ENCODE measurements around the gene RAB1A.
A peak's percentile ranks its signal among the peaks of the same experiment; 100 is the strongest.

Gene RAB1A

DNA sequence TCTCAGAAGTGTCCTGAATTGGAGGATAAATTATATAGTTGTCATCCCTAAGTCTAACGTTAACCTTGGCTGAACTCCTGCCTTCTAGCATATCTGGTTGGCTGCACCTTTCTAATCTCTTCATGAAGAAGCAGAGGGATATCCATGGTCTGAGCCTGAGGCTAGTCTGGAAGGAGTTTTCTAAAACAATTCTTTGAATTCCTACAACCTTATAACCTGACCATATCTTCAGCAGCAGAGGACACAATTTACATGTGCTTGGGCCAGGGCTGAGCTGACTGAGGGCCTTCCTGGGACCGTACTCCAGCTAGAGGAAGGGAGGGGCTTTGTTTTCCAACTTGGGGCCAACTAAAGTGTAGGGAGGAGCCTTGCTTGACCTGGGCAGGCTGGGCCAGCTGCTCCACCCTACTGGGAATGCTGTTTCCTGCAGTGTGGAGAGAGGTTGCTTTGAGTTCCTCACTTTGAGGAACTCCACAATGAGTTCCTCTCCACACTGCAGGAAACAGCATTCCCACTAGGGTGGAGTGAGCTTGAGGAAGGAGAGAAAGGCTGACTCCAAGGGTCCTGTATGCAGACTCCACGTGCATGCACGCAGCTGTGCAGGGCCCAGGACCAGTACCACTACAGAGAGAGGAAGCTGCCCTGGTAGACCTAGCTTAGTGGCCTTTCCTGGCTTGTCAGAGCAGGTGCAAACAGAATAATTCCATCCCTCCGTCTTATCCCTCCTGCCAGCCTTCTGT, 54.1 kb downstream of the RAB1A start:
- no peak for ATAC-seq (replicated peaks; ENCODE audit: extremely low read depth, poor library complexity, severe bottlenecking)
- Mint-ChIP-seq H3K4me1 (peaks cover 2% of the 10 kb centered on the region), H3K36me3 (ENCODE audit: insufficient read depth) (peaks cover 37% of the 10 kb centered on the region), H3K9me3 (no peaks in the 10 kb centered on the region), H3K4me3 (no peak overlapping the region), H3K27ac (ENCODE audit: low read depth) (no peak overlapping the region), H3K27me3 (no peaks in the 10 kb centered on the region)
- no peak for DNase-seq (ENCODE audit: low spot score in 2 of 2)

DNA sequence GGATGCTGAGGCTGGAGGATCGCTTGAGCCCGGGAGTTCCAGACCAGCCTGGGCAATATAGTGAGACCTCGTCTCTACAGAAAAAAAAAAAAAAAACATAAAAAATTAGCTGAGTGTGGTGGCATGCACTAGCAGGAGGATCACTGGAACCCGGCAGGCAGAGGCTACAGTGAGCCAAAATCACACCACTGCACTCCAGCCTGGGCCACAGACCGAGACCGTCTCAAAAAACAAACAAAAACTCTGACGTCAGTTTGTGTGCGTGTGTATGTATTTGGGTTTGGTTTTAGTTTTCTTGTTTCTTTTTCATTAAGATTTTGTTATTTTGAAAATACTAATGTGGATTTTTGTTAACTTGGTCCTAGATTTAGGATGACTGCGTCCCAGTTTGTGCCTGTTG, 54.7 kb downstream of the RAB1A start:
- Mint-ChIP-seq H3K36me3 (ENCODE audit: insufficient read depth) (peaks cover 38% of the 10 kb centered on the region), H3K9me3 (no peaks in the 10 kb centered on the region), H3K27me3 (no peaks in the 10 kb centered on the region), H3K4me3 (no peak overlapping the region), H3K27ac (ENCODE audit: low read depth) (no peak overlapping the region), H3K4me1 (peaks cover 7% of the 10 kb centered on the region)
- ATAC-seq (replicated peaks; ENCODE audit: extremely low read depth, poor library complexity, severe bottlenecking) (no peak), DNase-seq (ENCODE audit: low spot score in 2 of 2) (no peak)

DNA sequence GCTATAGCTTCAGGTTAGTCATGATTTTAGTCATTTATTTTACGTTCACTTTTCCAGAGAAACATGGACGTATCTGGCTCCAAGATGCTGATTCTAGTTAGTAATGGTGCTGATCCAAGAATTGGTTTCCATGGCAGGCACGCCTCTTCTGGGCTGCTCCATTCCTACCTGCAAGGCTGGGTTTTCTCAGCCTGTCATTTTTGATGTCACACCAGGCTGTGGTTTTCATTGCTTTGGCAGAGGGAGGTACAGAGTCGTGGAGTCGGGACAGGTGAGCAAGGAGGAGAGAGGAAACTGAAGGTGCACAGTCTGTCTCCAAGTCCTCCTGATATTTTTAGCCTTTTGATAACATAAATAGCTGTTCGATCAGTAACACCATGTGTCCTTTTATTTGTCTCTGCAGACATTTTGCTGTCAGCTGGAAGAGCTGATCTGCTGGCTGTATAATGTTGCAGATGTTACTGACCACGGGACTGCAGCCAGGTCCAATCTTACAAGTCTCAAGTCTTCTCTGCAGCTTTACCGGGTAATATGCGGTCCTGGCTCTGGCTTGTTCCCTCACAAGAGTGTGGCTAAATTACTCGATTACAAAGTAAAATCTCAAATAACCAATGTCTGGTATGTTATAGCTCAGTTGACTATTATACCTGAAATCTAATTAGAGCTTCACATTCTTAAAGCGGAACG, 55.9 kb downstream of the RAB1A start:
- Mint-ChIP-seq H3K9me3 (no peaks in the 10 kb centered on the region), H3K36me3 (ENCODE audit: insufficient read depth) (peaks cover 34% of the 10 kb centered on the region), H3K27ac (ENCODE audit: low read depth) (peak overlapping the region; percentile 19), H3K27me3 (no peaks in the 10 kb centered on the region), H3K4me1 (peaks cover 7% of the 10 kb centered on the region), H3K4me3 (no peak overlapping the region)
- ATAC-seq (replicated peaks; ENCODE audit: extremely low read depth, poor library complexity, severe bottlenecking) (no peak), DNase-seq (ENCODE audit: low spot score in 2 of 2) (no peak)

DNA sequence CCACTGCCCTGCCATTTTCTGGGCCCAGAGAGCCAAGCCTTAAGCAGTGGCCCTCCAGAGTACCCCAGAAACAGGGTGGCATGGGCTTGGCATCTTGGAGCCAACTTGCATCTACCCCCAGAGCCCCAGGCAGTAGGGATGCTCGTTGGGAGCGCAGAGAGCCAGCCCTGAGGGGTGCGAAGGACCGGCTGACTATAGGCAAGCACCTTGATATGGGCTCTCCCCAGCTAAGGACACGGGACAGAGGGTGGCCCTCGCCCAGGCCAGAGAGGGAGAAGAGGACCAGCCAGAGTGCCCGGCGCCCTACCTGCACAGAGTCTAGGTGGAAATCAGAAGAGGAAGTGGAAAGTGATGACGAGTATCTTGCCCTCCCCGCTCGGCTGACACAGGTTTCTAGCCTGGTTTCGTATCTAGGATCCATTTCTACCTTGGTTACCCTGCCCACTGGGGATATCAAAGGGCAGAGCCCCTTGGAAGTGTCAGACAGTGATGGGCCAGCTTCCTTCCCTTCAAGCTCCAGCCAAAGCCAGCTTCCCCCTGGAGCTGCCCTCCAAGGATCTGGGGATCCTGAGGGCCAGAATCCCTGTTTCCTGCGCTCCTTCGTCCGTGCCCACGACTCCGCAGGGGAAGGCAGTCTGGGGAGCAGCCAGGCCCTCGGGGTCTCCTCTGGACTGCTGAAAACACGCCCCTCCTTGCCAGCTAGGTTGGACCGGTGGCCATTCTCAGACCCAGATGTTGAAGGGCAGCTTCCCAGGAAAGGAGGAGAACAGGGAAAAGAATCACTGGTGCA, 57.5 kb downstream of the RAB1A start:
- ATAC-seq (replicated peaks; ENCODE audit: extremely low read depth, poor library complexity, severe bottlenecking) (no peak), DNase-seq (ENCODE audit: low spot score in 2 of 2) (no peak)
- H3K4me3 Mint-ChIP-seq = no peak overlapping the region
- no peaks in the 10 kb centered on the region for H3K9me3 Mint-ChIP-seq
- H3K36me3 Mint-ChIP-seq (ENCODE audit: insufficient read depth) = peaks cover 34% of the 10 kb centered on the region
- peaks cover 19% of the 10 kb centered on the region for H3K4me1 Mint-ChIP-seq
- H3K27ac Mint-ChIP-seq (ENCODE audit: low read depth) = peak overlapping the region; percentile 55
- H3K27me3 Mint-ChIP-seq = no peaks in the 10 kb centered on the region

DNA sequence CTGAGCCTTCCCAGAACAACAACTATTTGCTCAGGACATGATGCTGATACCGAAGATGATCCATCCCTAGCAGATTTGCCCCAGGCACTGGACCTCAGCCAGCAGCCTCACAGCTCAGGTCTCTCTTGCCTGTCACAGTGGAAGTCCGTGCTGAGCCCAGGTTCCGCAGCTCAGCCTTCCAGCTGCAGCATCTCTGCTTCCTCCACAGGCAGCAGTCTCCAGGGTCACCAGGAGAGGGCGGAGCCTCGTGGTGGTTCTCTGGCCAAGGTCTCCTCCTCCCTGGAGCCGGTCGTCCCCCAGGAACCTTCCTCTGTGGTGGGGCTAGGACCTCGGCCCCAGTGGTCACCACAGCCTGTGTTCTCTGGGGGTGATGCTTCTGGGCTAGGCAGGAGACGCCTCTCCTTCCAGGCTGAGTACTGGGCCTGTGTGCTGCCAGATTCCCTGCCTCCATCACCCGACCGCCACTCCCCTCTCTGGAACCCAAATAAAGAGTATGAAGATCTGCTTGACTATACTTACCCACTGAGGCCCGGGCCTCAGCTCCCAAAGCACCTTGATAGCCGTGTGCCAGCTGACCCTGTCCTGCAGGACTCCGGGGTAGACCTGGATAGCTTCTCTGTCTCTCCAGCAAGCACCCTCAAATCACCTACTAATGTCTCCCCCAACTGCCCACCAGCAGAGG, 58.3 kb downstream of the RAB1A start:
- no peak overlapping the region for H3K4me3 Mint-ChIP-seq
- H3K27ac Mint-ChIP-seq (ENCODE audit: low read depth) = no peak overlapping the region
- ATAC-seq (replicated peaks; ENCODE audit: extremely low read depth, poor library complexity, severe bottlenecking) = peak; percentile 28
- H3K36me3 Mint-ChIP-seq (ENCODE audit: insufficient read depth) = peaks cover 34% of the 10 kb centered on the region
- H3K27me3 Mint-ChIP-seq = no peaks in the 10 kb centered on the region
- H3K9me3 Mint-ChIP-seq = no peaks in the 10 kb centered on the region
- H3K4me1 Mint-ChIP-seq = peaks cover 22% of the 10 kb centered on the region
- DNase-seq (ENCODE audit: low spot score in 2 of 2) = no peak

DNA sequence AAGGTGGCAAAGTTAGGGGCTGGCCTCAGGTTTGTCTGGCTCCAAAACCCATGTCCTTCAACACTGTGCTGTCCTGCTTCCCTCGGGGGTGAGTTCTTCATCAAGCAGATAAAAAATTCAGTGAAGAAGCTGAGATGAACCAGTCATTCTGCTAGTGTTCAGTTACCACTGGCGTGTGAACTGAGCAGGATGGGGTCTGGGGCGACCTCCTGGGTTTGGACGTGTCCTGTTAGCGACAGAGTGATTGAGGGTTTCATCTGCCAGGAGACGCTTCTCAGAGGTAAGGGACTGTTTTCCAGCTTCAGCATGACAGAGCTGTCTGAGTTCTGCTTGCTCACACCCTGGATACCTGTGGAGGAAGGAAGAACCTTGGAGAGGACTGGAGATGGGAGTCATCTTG, 59.0 kb downstream of the RAB1A start:
- Mint-ChIP-seq H3K27me3 (no peaks in the 10 kb centered on the region), H3K4me3 (no peak overlapping the region), H3K9me3 (no peaks in the 10 kb centered on the region), H3K27ac (ENCODE audit: low read depth) (peak overlapping the region; percentile 80), H3K4me1 (peaks cover 22% of the 10 kb centered on the region), H3K36me3 (ENCODE audit: insufficient read depth) (peaks cover 33% of the 10 kb centered on the region)
- DNase-seq (ENCODE audit: low spot score in 2 of 2) (no peak), ATAC-seq (replicated peaks; ENCODE audit: extremely low read depth, poor library complexity, severe bottlenecking) (no peak)

DNA sequence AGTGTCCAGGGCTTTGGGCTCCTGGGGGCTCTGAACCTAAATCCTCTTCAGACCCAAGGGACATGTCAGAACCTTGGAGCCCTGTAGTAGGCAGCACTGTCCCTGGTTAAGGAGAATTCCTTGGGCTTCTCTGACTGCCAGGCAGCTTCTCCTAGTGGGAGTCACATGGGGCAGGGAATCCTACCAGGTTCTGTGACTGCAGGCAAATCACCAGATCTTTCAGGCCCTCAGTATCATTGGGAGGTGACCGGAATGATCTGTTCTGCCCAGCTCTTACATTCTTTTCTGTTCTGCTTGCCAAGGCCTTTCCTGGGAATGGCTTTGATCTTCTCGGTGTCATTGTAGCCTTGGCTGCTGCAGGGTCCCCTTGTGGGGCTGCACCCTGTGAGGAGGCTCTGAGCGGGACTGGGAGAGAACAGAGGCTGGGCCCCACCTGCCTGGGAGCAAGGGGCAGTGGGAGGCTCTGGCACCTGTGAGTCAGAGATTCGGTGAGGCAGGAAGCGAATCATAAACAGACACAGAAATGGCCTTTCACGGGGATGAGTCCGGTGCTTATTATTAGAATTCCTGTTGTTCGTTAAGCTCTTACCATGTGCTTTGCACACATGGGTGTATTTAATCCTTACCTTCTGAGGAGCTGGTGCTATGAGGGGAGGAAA, 59.6 kb downstream of the RAB1A start:
- Mint-ChIP-seq H3K9me3 (no peaks in the 10 kb centered on the region), H3K27me3 (no peaks in the 10 kb centered on the region), H3K36me3 (ENCODE audit: insufficient read depth) (peaks cover 31% of the 10 kb centered on the region), H3K27ac (ENCODE audit: low read depth) (peak overlapping the region; percentile 80), H3K4me3 (no peak overlapping the region), H3K4me1 (peaks cover 22% of the 10 kb centered on the region)
- ATAC-seq (replicated peaks; ENCODE audit: extremely low read depth, poor library complexity, severe bottlenecking) = no peak
- DNase-seq (ENCODE audit: low spot score in 2 of 2) = no peak

DNA sequence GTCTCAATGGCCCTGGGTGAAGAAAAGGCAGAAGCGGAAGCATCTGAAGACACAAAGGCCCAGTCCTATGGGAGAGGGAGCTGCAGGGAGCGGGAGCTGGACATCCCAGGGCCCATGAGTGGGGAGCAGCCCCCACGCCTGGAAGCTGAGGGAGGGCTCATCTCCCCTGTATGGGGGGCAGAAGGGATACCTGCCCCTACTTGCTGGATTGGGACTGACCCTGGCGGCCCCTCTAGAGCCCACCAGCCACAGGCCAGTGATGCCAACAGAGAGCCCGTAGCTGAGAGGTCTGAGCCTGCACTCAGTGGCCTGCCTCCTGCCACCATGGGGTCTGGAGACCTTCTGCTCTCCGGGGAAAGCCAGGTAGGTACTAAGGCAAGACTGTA, 60.5 kb downstream of the RAB1A start:
- Mint-ChIP-seq H3K4me1 (peaks cover 28% of the 10 kb centered on the region), H3K27ac (ENCODE audit: low read depth) (peak overlapping the region; percentile 80), H3K9me3 (no peaks in the 10 kb centered on the region), H3K36me3 (ENCODE audit: insufficient read depth) (peaks cover 28% of the 10 kb centered on the region), H3K27me3 (no peaks in the 10 kb centered on the region), H3K4me3 (no peak overlapping the region)
- ATAC-seq (replicated peaks; ENCODE audit: extremely low read depth, poor library complexity, severe bottlenecking) = no peak
- DNase-seq (ENCODE audit: low spot score in 2 of 2) = no peak

DNA sequence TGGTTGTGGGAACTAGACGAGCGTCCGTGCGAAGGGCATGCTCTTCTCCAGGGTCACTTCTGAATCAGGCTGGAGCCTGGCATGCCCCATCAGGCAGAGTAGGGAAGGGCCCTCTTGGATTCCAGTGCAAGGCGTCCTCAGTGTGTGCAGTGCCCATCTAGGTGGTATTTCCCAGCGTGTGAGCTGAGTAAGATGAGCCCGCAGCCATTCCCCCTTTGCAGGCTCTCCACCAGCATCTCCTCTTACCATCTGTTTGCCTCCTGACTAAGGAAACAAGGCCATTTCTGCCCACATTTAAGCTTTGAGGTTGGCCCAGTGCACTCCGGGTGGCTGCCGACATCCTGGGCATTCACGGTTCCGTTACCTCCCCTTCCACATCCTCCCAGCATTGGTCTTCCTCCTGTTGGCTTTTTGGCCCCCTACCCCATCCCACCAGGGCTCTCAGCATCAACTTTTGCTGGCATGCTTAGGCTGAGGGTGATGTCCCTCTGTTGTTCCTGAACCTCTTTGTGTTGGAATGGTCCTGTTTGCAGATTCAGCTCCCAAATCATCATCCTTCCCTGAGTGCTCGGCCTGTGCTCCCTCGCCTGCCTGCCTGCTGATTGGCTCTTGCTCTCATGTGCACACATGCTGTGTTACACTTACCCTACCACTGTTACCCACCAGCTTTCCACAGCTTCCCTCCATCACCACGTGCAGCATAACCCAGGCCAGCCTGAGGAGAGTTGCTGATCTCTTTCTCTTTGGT, 61.9 kb downstream of the RAB1A start:
- peak overlapping the region; percentile 22 for H3K27ac Mint-ChIP-seq (ENCODE audit: low read depth)
- H3K9me3 Mint-ChIP-seq = no peaks in the 10 kb centered on the region
- DNase-seq (ENCODE audit: low spot score in 2 of 2) = no peak
- H3K27me3 Mint-ChIP-seq = no peaks in the 10 kb centered on the region
- peaks cover 23% of the 10 kb centered on the region for H3K36me3 Mint-ChIP-seq (ENCODE audit: insufficient read depth)
- no peak overlapping the region for H3K4me3 Mint-ChIP-seq
- no peak for ATAC-seq (replicated peaks; ENCODE audit: extremely low read depth, poor library complexity, severe bottlenecking)
- peaks cover 39% of the 10 kb centered on the region for H3K4me1 Mint-ChIP-seq

DNA sequence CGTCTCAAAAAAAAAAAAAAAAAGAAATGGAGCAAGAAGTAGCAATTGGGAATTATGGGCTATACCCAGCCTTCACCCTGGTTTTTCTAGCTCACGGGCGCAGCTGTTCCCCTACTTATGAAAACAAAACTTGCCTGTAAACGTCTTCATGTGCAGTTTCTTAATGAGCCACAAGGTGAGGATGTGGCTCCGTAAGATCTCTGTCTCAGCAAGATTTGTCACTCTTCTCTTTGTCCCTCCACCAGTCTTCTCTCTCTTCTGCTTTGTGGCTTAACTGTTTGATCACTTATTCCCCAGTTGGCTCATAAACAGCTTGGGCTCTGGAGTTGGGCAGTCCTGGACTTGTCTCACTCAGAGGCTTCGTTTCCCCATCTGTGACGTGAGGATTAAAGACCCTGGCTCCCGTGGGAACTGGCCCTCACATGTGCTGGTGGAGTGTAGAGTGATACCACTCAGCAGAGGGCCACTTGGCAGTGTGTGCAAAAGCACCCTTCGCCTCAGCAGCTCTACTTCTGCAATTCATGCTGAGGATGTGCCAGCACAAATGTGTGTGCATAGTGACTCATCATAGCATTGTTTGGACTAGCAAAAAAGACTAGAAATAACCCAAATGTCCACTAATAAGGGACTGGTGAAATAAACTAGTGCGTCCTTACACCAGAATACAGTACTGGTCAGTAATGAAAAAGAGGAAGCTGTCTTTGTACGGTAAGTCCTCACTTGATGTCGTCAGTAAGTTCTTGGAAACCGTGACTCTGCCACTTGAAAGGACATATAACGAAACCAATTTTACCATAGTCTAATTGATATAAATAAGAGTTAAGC, 65.0 kb downstream of the RAB1A start:
- ATAC-seq (replicated peaks; ENCODE audit: extremely low read depth, poor library complexity, severe bottlenecking) (peak; percentile 72), DNase-seq (ENCODE audit: low spot score in 2 of 2) (peak in 1 of 2 donors; percentile 36)
- Mint-ChIP-seq H3K27ac (ENCODE audit: low read depth) (peak overlapping the region; percentile 66), H3K27me3 (no peaks in the 10 kb centered on the region), H3K4me3 (no peak overlapping the region), H3K4me1 (peaks cover 44% of the 10 kb centered on the region), H3K36me3 (ENCODE audit: insufficient read depth) (peaks cover 10% of the 10 kb centered on the region), H3K9me3 (no peaks in the 10 kb centered on the region)

All from central memory CD8-positive, alpha-beta T cell (primary cell).